HepG2 (cell line): Measurements from ENCODE around the gene GLDC. TPM values are rescaled to one million over a fixed set of nuclear protein-coding genes. Genes with fewer than 3 reads are reported as not detected.

Experiments
- BRCA1 ChIP-seq: sonication (generic); formaldehyde crosslinking; IDR thresholded peaks from 2 replicates; pipeline ENCODE4 v1.4.0; 2020; ENCODE audit warnings: missing genetic modification reagents
- CBFB ChIP-seq: sonication (generic); formaldehyde crosslinking; IDR thresholded peaks from 2 replicates; pipeline ENCODE4 v1.4.0; 2020; ENCODE audit warnings: missing genetic modification reagents
- CCDC6 ChIP-seq: sonication (generic); formaldehyde crosslinking; IDR thresholded peaks from 2 replicates; pipeline ENCODE4 v1.8.1; 2022; ENCODE audit warnings: mild to moderate bottlenecking, missing genetic modification reagents, moderate library complexity
- CREB1 ChIP-seq, 2 experiments: fragments of 450-650 bp in 1 of 2; IDR thresholded peaks; 2 replicates each; pipeline ENCODE4 v1.6.1; 2016 to 2017; ENCODE audit warnings: control low read depth in 1 of 2, mild to moderate bottlenecking in 1 of 2, missing compliant biosample characterization in 1 of 2, missing genetic modification characterization in 1 of 2
- ELF3 ChIP-seq: IDR thresholded peaks from 2 replicates; pipeline ENCODE4 v1.6.1; 2016; ENCODE audit warnings: missing genetic modification reagents, missing compliant biosample characterization
- GATAD2A ChIP-seq: IDR thresholded peaks from 2 replicates; pipeline ENCODE4 v1.6.1; 2016
- MED1 ChIP-seq: sonication (generic); formaldehyde crosslinking; IDR thresholded peaks from 2 replicates; pipeline ENCODE4 v1.4.0; 2020; ENCODE audit warnings: missing genetic modification reagents
- MIER3 ChIP-seq: IDR thresholded peaks from 2 replicates; pipeline ENCODE4 v1.6.1; 2016; ENCODE audit warnings: missing compliant biosample characterization, borderline replicate concordance
- NFE2 ChIP-seq: sonication (generic); formaldehyde crosslinking; IDR thresholded peaks from 2 replicates; pipeline ENCODE4 v1.4.0; 2020; ENCODE audit warnings: missing genetic modification reagents
- NFYC ChIP-seq: IDR thresholded peaks from 2 replicates; pipeline ENCODE4 v1.6.1; 2016; ENCODE audit warnings: missing genetic modification reagents, missing compliant biosample characterization
- POGK ChIP-seq: sonication (generic); formaldehyde crosslinking; conservative IDR thresholded peaks from 2 replicates; pipeline ENCODE4 v1.8.0; 2022; ENCODE audit warnings: mild to moderate bottlenecking, moderate library complexity, missing genetic modification reagents
- PRDM10 ChIP-seq: sonication (generic); formaldehyde crosslinking; IDR thresholded peaks from 2 replicates; pipeline ENCODE4 v1.4.0; 2020; ENCODE audit warnings: low read depth, missing genetic modification reagents
- SAFB2 ChIP-seq: sonication (generic); formaldehyde crosslinking; IDR thresholded peaks from 2 replicates; pipeline ENCODE4 v1.5.1; 2020; ENCODE audit warnings: missing genetic modification reagents, low read depth, mild to moderate bottlenecking, borderline replicate concordance
- SIX1 ChIP-seq: sonication (generic); formaldehyde crosslinking; IDR thresholded peaks from 2 replicates; pipeline ENCODE4 v1.4.0; 2020; ENCODE audit warnings: missing genetic modification reagents, borderline replicate concordance
- SIX4 ChIP-seq: sonication (generic); formaldehyde crosslinking; IDR thresholded peaks from 2 replicates; pipeline ENCODE4 v1.4.0; 2020; ENCODE audit warnings: missing genetic modification reagents
- ZHX1 ChIP-seq: sonication (generic); formaldehyde crosslinking; IDR thresholded peaks from 2 replicates; pipeline ENCODE4 v1.8.1; 2022; ENCODE audit warnings: low read depth, mild to moderate bottlenecking, missing genetic modification reagents
- ZKSCAN8 ChIP-seq: IDR thresholded peaks from 2 replicates; pipeline ENCODE4 v1.6.1; 2016; ENCODE audit warnings: borderline replicate concordance, missing genetic modification reagents, missing compliant biosample characterization
- ZNF24 ChIP-seq: fragments of 450-650 bp; IDR thresholded peaks from 2 replicates; pipeline ENCODE4 v1.6.1; 2017; ENCODE audit warnings: antibody characterized with exemption, mild to moderate bottlenecking
- ZNF616 ChIP-seq: sonication (generic); formaldehyde crosslinking; IDR thresholded peaks from 2 replicates; pipeline ENCODE4 v1.5.0; 2020; ENCODE audit warnings: low read depth, mild to moderate bottlenecking, missing genetic modification reagents
- ZNF660 ChIP-seq: sonication (generic); formaldehyde crosslinking; IDR thresholded peaks from 2 replicates; pipeline ENCODE4 v1.5.1; 2020; ENCODE audit warnings: mild to moderate bottlenecking, low read depth, missing genetic modification reagents, borderline replicate concordance
- polyA plus RNA-seq, 8 experiments: library from polyadenylated mRNA; depleted of rRNA in 3 of 8; stranded (reverse) in 7 of 8; unstranded in 1 of 8; fragments of >200 nt; fragmentation: Illumina TruSeq in 4 of 8; extraction: Trizol in 4 of 8; gene quantifications; 2 replicates each; pipeline versions ENCODE4 v1.2.1 to v1.2.3, GENCODE V29; 2011 to 2016; ENCODE audit warnings: low read depth in 4 of 8, missing spikeins in 1 of 8, mixed read lengths in 1 of 8; ENCODE audit not compliant: insufficient read depth in 1 of 8
- total RNA-seq, 5 experiments: library from RNA; depleted of rRNA; stranded (reverse); fragments of >200 nt; fragmentation: Illumina TruSeq; extraction: Trizol; gene quantifications; 2 replicates each; pipeline ENCODE4 v1.2.3, GENCODE V29; 2016; ENCODE audit warnings: low read depth in 1 of 5
- TF ChIP-seq, protein P1 (sequence below): sonication (generic); formaldehyde crosslinking; IDR thresholded peaks from 2 replicates; pipeline ENCODE4 v1.5.0; 2020; ENCODE audit warnings: missing genetic modification reagents

GLDC gene
- total and polyA plus RNA-seq, 2 of the 13 experiments (the other 11 are each of a cell fraction or from before 2014, with no cell fraction given), result 59.3 to 115 TPM

- TF ChIP-seq CREB1 (IDR thresholded peaks at IDR 0.05) (no peak), CREB1 (CRISPR knock-in tag; IDR thresholded peaks at IDR 0.05) (0 out of 2 replicates have a peak, but pooled peaks have one; percentile 39), ZNF24 (no peak), ZNF660 (CRISPR knock-in tag) (no peak), ELF3 (peak; percentile 30; the same call in 1 of the 2 replicates), POGK (CRISPR knock-in tag) (no peak), SAFB2 (CRISPR knock-in tag) (no peak), ZHX1 (CRISPR knock-in tag) (no peak), MED1 (peak; percentile 25; the same call in 1 of the 2 replicates), PRDM10 (CRISPR knock-in tag) (no peak), CCDC6 (CRISPR knock-in tag) (no peak), BRCA1 (CRISPR knock-in tag) (no peak), SIX4 (CRISPR knock-in tag) (no peak), ZNF616 (CRISPR knock-in tag) (no peak), NFYC (CRISPR knock-in tag) (no peak), MIER3 (CRISPR knock-in tag) (no peak), CBFB (CRISPR knock-in tag) (no peak), ZKSCAN8 (CRISPR knock-in tag) (no peak), NFE2 (no peak), GATAD2A (no peak; the same call in 1 of the 2 replicates), SIX1 (CRISPR knock-in tag) (peak; percentile 63; the same call in 1 of the 2 replicates)
- TF ChIP-seq, protein P1, sequence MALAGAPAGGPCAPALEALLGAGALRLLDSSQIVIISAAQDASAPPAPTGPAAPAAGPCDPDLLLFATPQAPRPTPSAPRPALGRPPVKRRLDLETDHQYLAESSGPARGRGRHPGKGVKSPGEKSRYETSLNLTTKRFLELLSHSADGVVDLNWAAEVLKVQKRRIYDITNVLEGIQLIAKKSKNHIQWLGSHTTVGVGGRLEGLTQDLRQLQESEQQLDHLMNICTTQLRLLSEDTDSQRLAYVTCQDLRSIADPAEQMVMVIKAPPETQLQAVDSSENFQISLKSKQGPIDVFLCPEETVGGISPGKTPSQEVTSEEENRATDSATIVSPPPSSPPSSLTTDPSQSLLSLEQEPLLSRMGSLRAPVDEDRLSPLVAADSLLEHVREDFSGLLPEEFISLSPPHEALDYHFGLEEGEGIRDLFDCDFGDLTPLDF (CRISPR knock-in tag), result no peak
Observed at GRCh38 chr9:6673326-6674025, 27.9 kb upstream of the GLDC start (continued).
